GM18498 (cell line): Measurements from ENCODE around the gene KRTAP10-2.
"Not testable (repeated sequence)": the region's sequence is repeated elsewhere in the genome, so short reads cannot be mapped to it uniquely, and the experiment has no call there.

Experiments
- ATAC-seq: cut with Tn5 transposase; IDR thresholded peaks from one replicate; pipeline ENCODE4 v1.9.1; 2021; ENCODE audit warnings: mild to moderate bottlenecking, moderate library complexity; ENCODE audit not compliant: unreplicated experiment

KRTAP10-2 gene

DNA sequence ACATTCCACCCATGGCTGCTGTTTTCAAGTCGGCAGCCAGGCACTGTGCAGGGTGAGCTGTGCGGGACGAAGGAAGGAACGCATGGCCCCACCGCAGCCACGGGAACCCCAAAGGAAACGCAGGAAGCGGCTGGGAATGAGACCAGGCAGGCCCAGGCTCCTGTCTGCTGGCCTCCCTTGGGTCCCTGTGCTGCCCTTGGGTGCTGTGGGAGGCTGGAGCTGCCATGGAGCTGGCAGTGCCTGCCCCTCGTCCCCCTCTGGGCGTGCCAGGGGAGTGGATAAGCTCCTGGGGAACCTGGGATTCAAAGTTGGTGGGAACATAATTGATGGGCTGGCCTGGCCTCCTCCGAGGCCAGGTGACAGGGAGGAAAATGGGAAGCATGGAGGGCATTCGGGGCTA, 17.0 kb upstream of the KRTAP10-2 start:
- no peak for ATAC-seq

DNA sequence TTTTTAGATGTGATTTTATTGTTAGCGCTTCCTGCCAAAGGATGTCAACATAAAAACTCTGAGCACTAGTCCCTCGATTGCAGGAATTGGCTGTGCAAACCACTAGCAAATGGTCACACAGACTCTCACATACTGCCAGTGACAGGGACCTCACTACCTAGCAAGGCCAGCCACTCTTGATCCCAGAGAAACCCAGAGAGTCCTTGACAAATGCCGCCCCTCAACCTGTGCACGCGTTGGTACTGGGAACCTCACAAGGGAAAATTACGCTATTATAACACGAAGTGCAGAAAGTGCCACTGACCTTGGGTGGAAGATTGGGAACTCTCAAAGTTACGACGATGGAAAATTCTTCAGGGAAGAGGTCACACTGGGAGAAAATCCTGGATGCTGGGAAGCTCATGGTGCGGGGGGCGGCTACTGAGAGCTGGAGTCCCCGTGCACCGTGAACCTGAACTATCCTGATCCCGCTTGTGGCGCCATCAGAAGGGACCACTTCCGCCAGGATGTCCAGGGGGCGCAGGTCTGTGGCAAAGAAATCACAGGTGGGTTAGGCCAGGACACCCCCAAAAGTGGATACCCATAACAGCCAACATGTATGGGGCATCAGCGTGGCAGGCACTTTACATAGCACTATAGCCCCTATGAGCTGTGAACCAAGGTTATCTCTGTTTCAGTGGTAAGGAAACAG, 16.3 kb upstream of the KRTAP10-2 start:
- ATAC-seq: no peak

DNA sequence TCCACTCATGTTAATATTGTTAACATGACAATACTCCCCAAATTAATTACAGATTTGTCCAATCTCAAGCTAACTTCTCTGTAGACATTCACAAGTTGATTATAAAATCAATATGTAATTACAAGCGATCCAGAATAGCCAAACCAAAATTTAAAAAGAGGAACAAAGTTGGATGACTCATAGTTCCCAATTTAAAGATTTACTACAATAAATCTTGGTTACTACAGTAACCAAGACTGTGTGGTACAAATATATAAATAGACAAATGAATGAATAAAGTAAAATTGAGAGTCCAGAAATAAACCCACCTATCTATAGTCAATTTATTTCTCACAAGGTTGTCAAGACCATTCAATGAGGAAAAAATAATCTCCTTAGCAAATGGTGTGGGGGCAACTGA, 15.1 kb upstream of the KRTAP10-2 start:
- ATAC-seq: no peak

DNA sequence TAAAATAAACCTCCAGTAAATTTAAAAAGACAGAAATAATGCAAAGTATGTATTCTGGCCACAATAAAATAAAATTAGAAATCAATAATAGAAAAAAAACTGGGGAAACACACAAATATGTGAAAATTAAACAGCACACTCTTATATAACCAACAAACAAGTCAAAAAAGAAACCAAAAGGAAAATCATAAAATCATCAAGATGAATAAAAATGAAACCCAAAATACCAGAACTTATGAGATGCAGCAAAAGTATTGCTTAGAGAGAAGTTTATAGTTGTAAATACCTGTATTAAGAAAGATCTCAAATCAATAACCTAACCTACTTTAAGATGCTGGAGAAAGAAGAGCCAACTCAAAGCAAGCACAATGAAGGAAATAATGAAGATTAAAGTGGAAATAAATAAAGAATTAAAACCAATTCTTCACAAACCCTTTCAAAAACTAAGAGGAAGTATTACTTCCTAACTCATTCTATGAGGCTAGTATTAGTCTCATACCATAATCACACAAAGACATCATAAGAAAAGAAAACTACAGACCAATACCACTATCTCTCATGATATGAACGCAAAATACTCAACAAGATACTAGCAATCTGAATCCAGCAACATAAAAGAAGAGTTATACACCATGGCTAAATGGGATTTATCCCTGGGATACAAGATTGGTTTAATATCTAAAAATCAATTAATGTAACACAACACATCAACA, 13.7 kb upstream of the KRTAP10-2 start:
- no peak for ATAC-seq

DNA sequence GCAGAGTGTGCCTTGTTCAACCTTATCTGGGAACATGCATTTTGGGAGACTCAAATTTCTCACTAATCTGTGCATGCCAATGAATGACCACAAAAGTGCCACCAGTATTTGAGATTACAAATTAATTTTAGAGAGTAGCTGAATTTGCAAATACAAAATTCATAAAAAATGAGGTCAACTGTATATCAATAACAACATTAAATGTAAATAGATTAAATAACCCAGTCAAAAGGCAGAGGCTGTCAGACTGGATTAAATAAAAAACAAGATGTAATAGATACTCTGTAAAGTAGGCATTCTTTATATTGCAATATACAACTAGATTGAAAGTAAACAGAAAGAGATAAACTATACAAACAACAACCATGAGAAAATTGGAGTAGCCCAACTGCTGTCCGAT, 12.8 kb upstream of the KRTAP10-2 start:
- ATAC-seq: no peak

DNA sequence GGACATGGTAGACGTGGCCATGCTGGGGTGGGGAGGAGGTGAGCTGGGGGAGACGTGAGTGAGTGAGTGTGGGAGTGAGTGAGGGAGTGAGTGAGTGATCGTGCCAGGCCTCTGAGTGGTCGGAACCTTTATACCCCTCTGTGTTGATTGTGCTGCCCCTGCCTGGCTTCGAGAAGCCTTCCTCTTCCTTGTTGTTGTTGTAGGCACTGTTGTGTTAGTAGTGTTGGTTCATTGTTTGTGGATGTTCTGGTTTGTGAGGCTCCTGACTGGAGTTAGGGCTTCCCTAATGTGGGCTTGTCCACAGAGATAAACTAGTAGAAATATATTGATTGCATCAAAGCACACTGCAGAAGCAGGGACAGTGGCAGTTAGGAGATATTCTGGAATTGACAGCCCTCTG, 7.4 kb upstream of the KRTAP10-2 start, which contains the start of gene KRTAP10-3:
Gene KRTAP10-3, minus strand, starts transcription at position 101 of the 400 bp plus-strand sequence. Its CDS starts 80 bp downstream, at position 21.
- ATAC-seq: no peak

DNA sequence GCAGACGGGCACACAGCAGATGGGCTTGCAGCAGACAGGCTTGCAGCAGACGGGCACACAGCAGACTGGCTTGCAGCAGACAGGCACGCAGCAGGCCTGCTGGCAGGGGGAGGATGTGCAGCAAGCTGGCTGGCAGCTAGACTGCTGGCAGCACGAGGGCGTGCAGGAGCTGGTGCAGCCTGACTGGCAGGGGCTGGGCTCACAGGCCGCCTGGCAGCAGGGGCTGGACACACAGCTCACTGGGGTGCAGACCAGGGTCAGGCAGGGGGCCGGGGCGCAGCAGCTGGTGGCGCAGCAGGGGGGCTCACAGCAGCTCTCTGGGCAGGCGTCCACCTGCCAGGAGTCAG, 7.0 kb upstream of the KRTAP10-2 start:
- ATAC-seq: not testable (repeated sequence)

DNA sequence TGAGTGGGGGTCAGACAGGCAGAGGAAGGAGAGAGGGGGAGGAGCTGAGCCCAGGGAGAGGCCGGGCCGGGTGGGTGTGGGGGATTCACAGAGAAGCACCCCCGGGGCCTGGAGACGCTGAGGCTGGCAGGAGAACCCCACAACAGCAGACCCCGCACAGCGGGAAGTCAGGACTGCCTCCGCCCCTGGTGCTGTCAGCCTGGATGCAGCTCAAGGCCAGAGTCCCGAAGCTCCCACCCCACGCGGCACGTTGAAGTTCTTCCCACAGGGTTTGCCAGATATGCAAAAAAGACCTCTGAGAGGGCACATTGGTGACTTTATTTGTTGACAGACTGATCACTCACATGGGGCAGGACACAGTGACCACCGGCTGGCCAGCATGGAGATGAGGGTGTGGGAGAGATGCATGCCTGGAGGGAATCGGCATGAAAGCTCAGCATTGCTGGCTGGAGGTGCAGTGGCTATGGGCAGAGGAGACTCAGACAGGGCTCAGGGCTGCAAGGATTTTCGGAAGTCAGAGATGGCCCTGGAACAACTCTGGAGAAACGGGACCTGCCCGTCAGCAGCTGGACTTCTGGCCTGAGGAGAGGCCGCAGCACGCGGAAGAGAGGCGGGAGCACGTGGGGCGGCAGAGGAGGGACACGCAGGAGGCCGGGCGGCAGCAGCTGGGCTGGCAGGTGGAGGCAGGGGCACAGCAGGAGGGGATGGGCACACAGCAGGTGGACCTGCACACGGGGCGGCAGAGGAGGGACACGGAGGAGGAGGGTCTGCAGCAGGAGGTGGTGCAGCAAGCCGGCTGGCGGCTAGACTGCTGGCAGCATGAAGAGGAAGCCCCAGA, 6.4 kb upstream of the KRTAP10-2 start:
- no peak for ATAC-seq

DNA sequence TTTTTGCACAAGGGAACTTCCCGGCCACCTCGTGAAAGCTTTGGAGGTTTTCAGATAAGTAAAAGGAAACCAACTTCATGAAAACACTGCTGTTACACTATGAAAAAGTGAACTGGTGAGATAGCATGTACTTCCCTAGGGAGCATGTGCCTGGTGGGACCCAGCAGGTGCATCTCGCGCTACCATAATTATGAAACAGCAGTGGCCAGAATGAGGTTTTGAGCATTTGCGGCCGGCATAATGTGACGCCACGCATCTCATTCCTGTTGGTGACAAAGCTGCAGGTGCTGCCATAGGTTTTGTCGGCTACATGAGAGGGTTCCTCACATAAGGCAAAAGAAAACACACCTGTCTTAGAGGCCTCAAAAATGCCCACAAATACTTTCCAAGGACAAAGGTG, 5.6 kb upstream of the KRTAP10-2 start:
- ATAC-seq: no peak

DNA sequence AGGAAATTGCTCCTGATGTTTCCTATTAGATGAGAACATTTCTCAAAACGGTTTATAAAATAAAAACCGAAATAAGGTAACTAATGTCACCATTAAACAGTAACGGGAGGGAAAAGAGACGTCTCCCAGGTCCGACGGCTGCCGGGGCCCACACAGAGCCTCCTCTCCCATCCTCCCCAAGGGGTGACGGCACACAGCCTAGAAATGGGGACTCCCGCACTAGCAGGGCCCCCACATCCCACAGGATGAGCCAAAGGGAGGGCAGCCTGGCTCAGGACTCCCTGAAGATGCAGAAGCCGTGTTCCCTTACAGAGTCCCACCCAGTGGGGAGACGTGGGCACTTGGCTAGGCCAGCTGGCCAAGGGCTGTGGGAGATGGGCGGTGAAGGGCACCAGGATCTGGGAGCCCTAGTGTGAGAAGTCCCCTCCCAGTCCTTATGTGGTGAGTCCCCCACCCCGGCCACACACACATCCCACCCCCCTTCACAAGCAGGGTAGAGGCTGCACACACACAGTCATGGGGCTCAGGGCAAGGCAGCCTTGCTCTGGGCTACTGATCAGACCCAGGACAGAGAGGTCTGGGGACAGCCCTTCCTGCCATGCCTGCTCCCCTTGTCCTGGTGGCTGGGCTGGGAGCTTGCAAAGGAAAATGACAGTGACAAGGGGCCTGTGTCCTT, 4.0 kb upstream of the KRTAP10-2 start:
- ATAC-seq: no peak

DNA sequence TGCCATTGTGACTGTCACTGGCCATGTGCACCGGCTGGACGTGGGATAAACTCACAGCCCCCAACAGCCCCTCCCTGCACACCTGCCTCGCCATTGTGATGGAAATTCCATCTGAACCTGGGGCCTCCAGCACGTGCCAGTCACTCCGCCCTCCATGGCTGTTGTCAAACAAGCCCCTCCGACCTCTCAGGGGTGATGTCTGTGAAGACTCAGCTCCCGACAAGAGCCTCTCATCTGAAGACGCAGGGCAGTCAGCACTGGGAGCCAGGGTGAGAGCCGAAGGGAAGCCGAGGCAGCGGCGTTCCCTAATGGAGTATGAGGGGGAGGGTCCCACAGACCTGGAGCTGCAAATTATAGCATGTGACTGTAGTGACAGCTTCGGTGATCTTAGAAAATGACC, 1.4 kb upstream of the KRTAP10-2 start:
- no peak for ATAC-seq

DNA sequence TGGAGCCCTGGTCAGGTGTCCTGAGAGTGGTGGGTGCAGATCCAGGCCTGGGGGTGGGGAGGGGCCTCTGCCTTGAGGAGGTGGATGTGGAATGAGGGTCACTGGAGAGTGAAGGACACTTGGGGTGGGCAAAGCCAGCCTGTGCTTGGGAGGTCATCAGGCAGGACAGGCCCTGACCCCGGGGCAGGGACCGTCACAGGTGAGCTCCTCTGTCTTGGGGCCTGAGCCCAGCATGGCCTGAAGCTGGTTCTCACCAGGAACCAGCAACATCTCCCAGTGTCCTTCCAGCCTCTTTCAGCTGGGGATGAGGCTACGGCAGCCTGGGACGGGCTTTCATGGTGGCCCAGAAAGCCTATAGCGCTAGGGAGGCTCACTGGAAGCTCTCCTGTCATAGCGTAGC, 831 bp upstream of the KRTAP10-2 start:
- ATAC-seq: no peak

DNA sequence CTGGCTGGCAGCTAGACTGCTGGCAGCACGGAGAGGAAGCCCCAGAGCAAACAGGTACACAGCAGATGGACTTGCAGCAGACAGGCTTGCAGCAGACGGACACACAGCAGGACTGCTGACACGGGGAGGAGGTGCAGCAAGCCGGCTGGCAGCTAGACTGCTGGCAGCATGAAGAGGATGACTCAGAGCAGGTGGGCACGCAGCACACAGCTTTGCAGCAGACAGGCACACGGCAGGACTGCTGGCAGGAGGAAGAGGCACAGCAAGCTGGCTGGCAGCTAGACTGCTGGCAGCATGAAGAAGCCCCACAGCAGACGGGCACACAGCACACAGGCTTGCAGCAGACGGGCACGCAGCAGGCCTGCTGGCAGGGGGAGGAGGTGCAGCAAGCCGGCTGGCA, 498 bp downstream of the KRTAP10-2 start:
- ATAC-seq: no peak

DNA sequence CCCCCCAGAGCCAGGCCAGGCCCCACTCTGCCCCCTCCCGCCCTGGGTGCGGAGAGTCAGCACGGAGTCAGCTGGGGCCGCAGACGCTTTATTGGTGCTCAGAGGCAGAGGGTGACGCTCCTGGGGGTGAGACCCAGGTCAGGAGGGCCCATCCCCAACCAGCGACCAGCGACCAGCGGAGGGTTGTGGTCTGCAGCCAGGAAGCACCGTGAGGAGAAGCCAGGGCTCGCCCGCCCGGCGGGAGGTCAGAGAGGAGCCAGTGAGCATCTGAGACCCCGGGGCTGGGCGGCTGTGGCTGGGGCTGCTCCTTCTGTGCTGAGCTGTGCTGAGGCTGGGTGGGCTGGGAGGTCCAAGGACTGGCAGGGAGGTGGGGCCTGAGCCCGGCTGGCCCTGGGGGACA, 1.0 kb downstream of the KRTAP10-2 start:
- not testable (repeated sequence) for ATAC-seq

DNA sequence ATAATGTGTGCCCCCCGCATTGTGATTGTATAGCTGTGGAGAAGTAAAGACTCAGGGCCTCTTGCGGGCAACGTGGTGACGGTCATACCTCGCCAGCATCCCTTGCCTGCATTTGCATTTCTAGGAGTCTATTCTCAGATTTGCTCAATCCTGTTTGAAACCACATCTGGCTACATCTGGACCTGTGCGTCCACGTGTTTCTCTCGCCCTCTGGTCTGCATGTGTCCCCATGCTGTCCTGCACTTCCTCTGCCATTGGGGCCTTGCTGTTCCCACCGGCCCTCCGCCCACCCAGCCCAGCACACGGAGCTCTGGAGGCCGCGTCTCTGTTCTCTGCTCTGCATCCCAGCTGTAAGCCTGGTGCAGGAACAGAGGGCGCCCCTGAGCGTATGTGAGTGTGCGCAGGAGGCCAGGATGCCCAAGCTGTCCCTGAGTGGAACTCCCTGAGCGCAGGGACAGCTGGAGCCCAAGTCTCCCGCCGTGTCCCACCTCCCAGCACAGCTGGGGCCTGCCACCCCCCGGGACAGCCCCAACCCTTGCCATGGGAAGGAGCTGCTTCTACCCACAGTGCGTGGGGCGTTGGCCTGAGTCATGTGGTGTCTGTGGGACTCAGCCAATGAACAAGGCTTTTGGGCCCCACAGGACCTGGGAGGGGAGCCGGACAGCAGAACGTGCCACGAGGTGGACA, 1.6 kb downstream of the KRTAP10-2 start:
- no peak for ATAC-seq

DNA sequence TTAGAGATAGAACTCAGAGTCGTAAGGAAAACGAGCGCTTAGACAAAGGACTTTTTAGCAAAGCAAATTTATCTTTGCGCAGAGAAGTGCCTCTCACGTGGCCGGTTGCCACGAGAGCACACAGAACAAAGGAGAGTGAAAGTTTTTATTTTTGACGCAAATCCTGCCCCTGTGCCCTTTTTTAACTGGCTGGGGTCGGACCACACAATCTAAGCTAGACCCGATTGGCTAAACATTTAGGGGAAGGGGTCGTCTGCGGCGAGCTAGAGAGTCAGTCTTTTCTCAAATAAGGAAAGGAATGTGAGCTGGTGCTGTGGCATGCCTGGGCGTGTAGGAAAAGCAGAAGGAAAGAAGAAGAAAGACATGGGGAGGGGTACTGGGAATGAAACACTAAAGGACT, 2.4 kb downstream of the KRTAP10-2 start:
- ATAC-seq: no peak

DNA sequence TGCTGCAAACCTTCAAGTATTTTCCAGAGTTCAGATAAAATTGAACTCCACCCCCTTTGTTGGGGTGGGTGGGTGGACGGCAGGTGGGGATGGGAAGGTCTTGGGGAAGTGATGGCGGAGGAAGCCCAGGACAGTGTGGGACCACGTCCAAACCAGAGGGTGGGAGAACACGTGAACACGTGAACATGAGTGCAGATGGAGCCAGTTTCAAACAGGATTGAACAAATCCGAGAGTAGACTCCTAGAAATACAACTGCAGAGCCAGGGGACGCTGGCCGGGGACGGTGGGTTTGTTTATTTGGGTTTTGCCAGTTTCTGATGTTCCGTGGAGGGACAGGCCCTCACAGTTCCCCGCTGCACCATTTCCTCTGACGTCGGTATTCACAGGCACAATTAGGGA, 2.9 kb downstream of the KRTAP10-2 start:
- ATAC-seq: no peak

DNA sequence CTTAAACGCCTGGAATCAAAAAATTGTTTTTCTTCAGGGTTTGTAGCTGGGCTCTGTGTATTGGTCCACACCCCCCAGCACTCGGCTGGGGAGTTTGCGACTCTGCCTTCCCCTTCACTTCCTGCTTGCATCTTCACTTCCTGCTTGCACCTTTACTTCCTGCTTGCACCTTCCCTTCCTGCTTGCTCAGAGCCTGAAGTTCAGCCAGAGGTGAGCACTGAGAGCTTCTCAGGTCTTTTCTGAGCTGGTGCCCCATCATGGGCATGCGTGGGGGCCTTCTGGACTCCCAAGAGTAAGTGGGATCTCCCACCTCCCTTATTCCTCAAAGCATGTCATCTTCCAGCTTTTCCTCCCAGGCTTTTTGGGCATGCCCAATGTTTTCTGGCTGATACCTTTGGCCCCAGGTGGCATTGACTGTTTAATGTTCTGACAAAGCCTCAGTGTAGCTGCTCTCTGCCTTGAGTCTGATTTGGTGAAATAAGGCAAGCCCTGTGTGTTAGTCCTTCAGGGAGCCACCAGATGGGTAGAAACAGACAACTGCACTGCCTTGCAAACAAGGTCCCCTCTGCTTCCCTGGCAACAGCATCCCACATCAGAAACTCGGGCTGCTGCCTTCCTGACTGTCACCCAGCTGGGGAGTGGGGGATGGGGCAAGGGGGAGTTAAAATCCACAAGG, 3.5 kb downstream of the KRTAP10-2 start:
- ATAC-seq: no peak

DNA sequence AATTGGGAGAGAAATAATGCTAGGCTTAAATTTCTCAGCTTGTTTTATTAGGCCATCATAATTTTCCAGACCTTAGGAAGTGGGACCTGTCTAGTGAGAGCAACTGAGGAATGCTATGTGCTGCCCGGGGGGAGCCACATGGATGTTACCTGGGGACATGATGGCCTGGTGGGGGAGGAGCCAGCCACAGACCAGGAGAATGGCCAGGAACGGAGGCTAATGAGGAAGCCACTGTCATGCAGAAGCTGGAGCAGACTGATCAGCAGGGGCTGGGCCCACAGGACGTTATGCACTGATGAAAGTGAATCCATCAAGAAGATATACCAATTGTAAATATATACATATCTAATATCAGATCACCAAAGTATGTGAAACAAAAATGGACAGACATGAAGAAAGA, 6.7 kb downstream of the KRTAP10-2 start:
- ATAC-seq: no peak

DNA sequence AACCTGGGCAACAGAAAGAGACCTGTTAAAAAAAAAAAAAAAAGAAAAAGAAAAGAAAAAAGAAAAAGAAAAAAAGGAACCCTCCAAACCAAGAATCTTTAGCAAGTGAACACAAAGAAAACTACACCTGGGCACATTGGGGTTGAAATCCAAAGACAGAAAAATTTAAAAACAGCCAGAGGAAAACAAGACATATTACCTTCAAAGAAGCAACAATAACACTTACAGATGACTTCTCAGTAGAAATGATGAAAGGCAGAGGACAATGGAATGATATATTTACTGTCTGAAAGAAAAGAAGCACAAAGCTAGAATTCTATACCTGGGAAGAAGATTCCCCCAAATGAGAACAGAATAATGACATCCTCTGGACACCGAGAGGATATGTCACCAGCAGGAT, 8.6 kb downstream of the KRTAP10-2 start:
- no peak for ATAC-seq
